Mesendoderm (in vitro differentiated cells): ENCODE results near the gene ZNF180.
"Not testable (repeated sequence)": the region's sequence is repeated elsewhere in the genome, so short reads cannot be mapped to it uniquely, and the experiment has no call there.

Experiments
- DNase-seq: peaks from one replicate; pipeline ENCODE4 v3.0.0; 2013
- H2AK5ac ChIP-seq: 2 replicates; pipeline ENCODE4 v1.6.1; 2013; ENCODE audit warnings: low read length, inconsistent platforms
- H2BK120ac ChIP-seq: 2 replicates; pipeline ENCODE4 v1.6.1; 2013; ENCODE audit warnings: low read depth, mild to moderate bottlenecking, low read length, moderate library complexity, mixed read lengths
- H2BK15ac ChIP-seq: replicated peaks from 2 replicates; pipeline ENCODE4 v1.6.1; 2013; ENCODE audit warnings: low read depth, mild to moderate bottlenecking, moderate library complexity
- H2BK5ac ChIP-seq: 2 replicates; pipeline ENCODE4 v1.6.1; 2013; ENCODE audit warnings: low read length, inconsistent platforms
- H3K18ac ChIP-seq: 2 replicates; pipeline ENCODE4 v1.6.1; 2013; ENCODE audit warnings: mild to moderate bottlenecking, low read length, mixed read lengths
- H3K23ac ChIP-seq: one replicate; pipeline ENCODE4 v1.6.1; 2013; ENCODE audit warnings: low read length
- H3K27ac ChIP-seq: 2 replicates; pipeline ENCODE4 v1.5.1; 2013; ENCODE audit warnings: low read depth, mild to moderate bottlenecking, inconsistent platforms, low read length, moderate library complexity
- H3K27me3 ChIP-seq: 2 replicates; pipeline ENCODE4 v1.6.1; 2013; ENCODE audit warnings: low read length, control low read depth, mild to moderate bottlenecking, inconsistent platforms; ENCODE audit not compliant: insufficient read depth, poor library complexity
- H3K36me3 ChIP-seq: 2 replicates; pipeline ENCODE4 v1.6.1; 2013; ENCODE audit warnings: low read length, inconsistent platforms; ENCODE audit not compliant: control insufficient read depth, insufficient read depth
- H3K4ac ChIP-seq: one replicate; pipeline ENCODE4 v1.6.1; 2013; ENCODE audit warnings: low read depth, mild to moderate bottlenecking, low read length, moderate library complexity
- H3K4me1 ChIP-seq: 2 replicates; pipeline ENCODE4 v1.6.1; 2013; ENCODE audit warnings: low read depth, low read length, inconsistent platforms; ENCODE audit not compliant: control insufficient read depth
- H3K4me2 ChIP-seq: 2 replicates; pipeline ENCODE4 v1.6.1; 2013; ENCODE audit warnings: low read length
- H3K4me3 ChIP-seq: 2 replicates; pipeline ENCODE4 v1.5.1; 2013; ENCODE audit warnings: mild to moderate bottlenecking, low read length
- H3K56ac ChIP-seq: one replicate; pipeline ENCODE4 v1.6.1; 2013; ENCODE audit warnings: low read length
- H3K79me1 ChIP-seq: 2 replicates; pipeline ENCODE4 v1.6.1; 2013; ENCODE audit warnings: low read length, inconsistent platforms
- H3K79me2 ChIP-seq: 2 replicates; pipeline ENCODE4 v1.6.1; 2013; ENCODE audit warnings: mild to moderate bottlenecking, low read length; ENCODE audit not compliant: control insufficient read depth, insufficient read depth
- H3K9ac ChIP-seq: 2 replicates; pipeline ENCODE4 v1.6.1; 2013; ENCODE audit warnings: low read length, inconsistent platforms
- H4K5ac ChIP-seq: one replicate; pipeline ENCODE4 v1.6.1; 2013; ENCODE audit warnings: low read length
- H4K8ac ChIP-seq: one replicate; pipeline ENCODE4 v1.6.1; 2013; ENCODE audit warnings: low read depth, mild to moderate bottlenecking, control low read depth, low read length, moderate library complexity
- WGBS: extraction: QIAGEN DNeasy Blood & Tissue Kit; methylation state at CpG from one replicate; pipeline ENCODE4 v1.1.7; 2013; ENCODE audit warnings: low lambda C conversion rate, missing lambda C conversion rate; ENCODE audit not compliant: insufficient coverage; ENCODE audit errors: extremely low coverage; 5-methylcytosine and 5-hydroxymethylcytosine counted together

The ZNF180 gene

GRCh38 chr19:44540736-44541135 is 40.4 kb upstream of the ZNF180 start:
- Histone ChIP-seq H3K4me3 (no peak overlapping the region), H2BK15ac (no peak overlapping the region), H3K36me3 (no peaks in the 10 kb centered on the region), H3K23ac (no peak overlapping the region), H2BK120ac (no peak overlapping the region), H2BK5ac (no peak overlapping the region), H2AK5ac (no peak overlapping the region), H3K9ac (no peak overlapping the region), H4K8ac (no peak overlapping the region), H3K27me3 (no peaks in the 10 kb centered on the region), H3K27ac (no peak overlapping the region), H3K4ac (no peak overlapping the region), H3K79me1 (no peaks in the 10 kb centered on the region), H3K18ac (no peak overlapping the region), H3K4me1 (no peaks in the 10 kb centered on the region), H3K4me2 (no peak overlapping the region), H4K5ac (no peak overlapping the region), H3K79me2 (no peaks in the 10 kb centered on the region), H3K56ac (no peak overlapping the region)
- DNase-seq, result no peak
- WGBS, result no CpG with 5 or more reads among the region's 8 CpGs

GRCh38 chr19:44539991-44540390 is 39.7 kb upstream of the ZNF180 start:
- Histone ChIP-seq H3K18ac (no peak overlapping the region), H2AK5ac (no peak overlapping the region)

GRCh38 chr19:44539236-44539826 is 39.0 kb upstream of the ZNF180 start:
- H3K56ac ChIP-seq, result no peak overlapping the region
- H3K18ac ChIP-seq, result no peak overlapping the region
- H2AK5ac ChIP-seq, result no peak overlapping the region
- WGBS, result no CpG with 5 or more reads among the region's 11 CpGs
- H4K8ac ChIP-seq, result no peak overlapping the region
- H2BK120ac ChIP-seq, result no peak overlapping the region
- DNase-seq, result no peak
- no peaks in the 10 kb centered on the region for H3K36me3 ChIP-seq
- no peaks in the 10 kb centered on the region for H3K79me2 ChIP-seq
- no peaks in the 10 kb centered on the region for H3K4me1 ChIP-seq
- no peak overlapping the region for H2BK5ac ChIP-seq
- no peaks in the 10 kb centered on the region for H3K27me3 ChIP-seq
- no peak overlapping the region for H3K23ac ChIP-seq
- H3K79me1 ChIP-seq, result no peaks in the 10 kb centered on the region
- no peak overlapping the region for H3K4me2 ChIP-seq
- H3K4me3 ChIP-seq, result no peak overlapping the region
- no peak overlapping the region for H3K9ac ChIP-seq
- no peak overlapping the region for H3K27ac ChIP-seq
- no peak overlapping the region for H3K4ac ChIP-seq
- no peak overlapping the region for H2BK15ac ChIP-seq
- H4K5ac ChIP-seq, result no peak overlapping the region

More at GRCh38 chr19:44539991-44540390, 39.7 kb upstream of the ZNF180 start:
- H3K4me3 ChIP-seq, result no peak overlapping the region
- no peak overlapping the region for H3K56ac ChIP-seq
- no peak overlapping the region for H2BK5ac ChIP-seq
- DNase-seq, result no peak
- no peak overlapping the region for H4K8ac ChIP-seq
- no peaks in the 10 kb centered on the region for H3K27me3 ChIP-seq
- no peak overlapping the region for H3K4me2 ChIP-seq
- no peaks in the 10 kb centered on the region for H3K79me2 ChIP-seq
- H3K23ac ChIP-seq, result no peak overlapping the region
- H3K36me3 ChIP-seq, result no peaks in the 10 kb centered on the region
- no CpG with 5 or more reads among the region's 6 CpGs for WGBS
- no peak overlapping the region for H3K27ac ChIP-seq
- H2BK15ac ChIP-seq, result no peak overlapping the region
- H2BK120ac ChIP-seq, result no peak overlapping the region
- no peak overlapping the region for H3K9ac ChIP-seq
- no peaks in the 10 kb centered on the region for H3K4me1 ChIP-seq
- no peak overlapping the region for H4K5ac ChIP-seq
- no peak overlapping the region for H3K4ac ChIP-seq
- no peaks in the 10 kb centered on the region for H3K79me1 ChIP-seq

GRCh38 chr19:44535361-44535760 is 35.0 kb upstream of the ZNF180 start:
- H4K8ac ChIP-seq, H3K4ac ChIP-seq, H3K79me1 ChIP-seq, H3K4me1 ChIP-seq, H3K4me2 ChIP-seq, H3K27ac ChIP-seq, H2AK5ac ChIP-seq, H3K27me3 ChIP-seq, DNase-seq, H4K5ac ChIP-seq, H2BK5ac ChIP-seq, H2BK15ac ChIP-seq, H3K79me2 ChIP-seq, H3K9ac ChIP-seq, H3K56ac ChIP-seq, H3K36me3 ChIP-seq, H3K18ac ChIP-seq, H3K23ac ChIP-seq, H3K4me3 ChIP-seq, H2BK120ac ChIP-seq: not testable (repeated sequence)
- no CpG with 5 or more reads among the region's 3 CpGs for WGBS

- no peak overlapping the region for H3K4me2 ChIP-seq
- H3K79me2 ChIP-seq, result no peaks in the 10 kb centered on the region
- H2BK120ac ChIP-seq, result no peak overlapping the region
- H3K4me3 ChIP-seq, result no peak overlapping the region
- no peak overlapping the region for H2BK15ac ChIP-seq
- H4K8ac ChIP-seq, result no peak overlapping the region
- no CpG with 5 or more reads among the region's 5 CpGs for WGBS
- H3K23ac ChIP-seq, result no peak overlapping the region
- no peaks in the 10 kb centered on the region for H3K36me3 ChIP-seq
- no peak overlapping the region for H3K56ac ChIP-seq
- H3K4ac ChIP-seq, result no peak overlapping the region
- no peaks in the 10 kb centered on the region for H3K4me1 ChIP-seq
- no peaks in the 10 kb centered on the region for H3K27me3 ChIP-seq
- H3K27ac ChIP-seq, result no peak overlapping the region
- no peak for DNase-seq
- H4K5ac ChIP-seq, result no peak overlapping the region
- H3K9ac ChIP-seq, result no peak overlapping the region
- H3K18ac ChIP-seq, result no peak overlapping the region
- H3K79me1 ChIP-seq, result no peaks in the 10 kb centered on the region
- H2BK5ac ChIP-seq, result no peak overlapping the region
- no peak overlapping the region for H2AK5ac ChIP-seq
These were observed 32.5 kb upstream of the ZNF180 start for GRCh38 chr19:44532819-44533218.

- H3K79me1 ChIP-seq, result no peaks in the 10 kb centered on the region
- H2BK120ac ChIP-seq, result no peak overlapping the region
- H3K27me3 ChIP-seq, result no peaks in the 10 kb centered on the region
- H3K18ac ChIP-seq, result no peak overlapping the region
- no peak overlapping the region for H3K9ac ChIP-seq
- no peak overlapping the region for H3K4me2 ChIP-seq
- no peak overlapping the region for H3K56ac ChIP-seq
- DNase-seq, result no peak
- H3K4me1 ChIP-seq, result no peaks in the 10 kb centered on the region
- H4K8ac ChIP-seq, result no peak overlapping the region
- H3K27ac ChIP-seq, result no peak overlapping the region
- H3K79me2 ChIP-seq, result no peaks in the 10 kb centered on the region
- no peak overlapping the region for H2BK15ac ChIP-seq
- H3K23ac ChIP-seq, result no peak overlapping the region
- no peak overlapping the region for H3K4me3 ChIP-seq
- no peak overlapping the region for H3K4ac ChIP-seq
- no peaks in the 10 kb centered on the region for H3K36me3 ChIP-seq
- WGBS, result no CpG with 5 or more reads among the region's 6 CpGs
- H2AK5ac ChIP-seq, result no peak overlapping the region
- no peak overlapping the region for H4K5ac ChIP-seq
- H2BK5ac ChIP-seq, result no peak overlapping the region
These were observed 30.5 kb upstream of the ZNF180 start for GRCh38 chr19:44530777-44531176.
